ENCODE results near the gene DYNLT4.
"Not testable (repeated sequence)": the region's sequence is repeated elsewhere in the genome, so short reads cannot be mapped to it uniquely, and the experiment has no call there.

Gene DYNLT4

DNA sequence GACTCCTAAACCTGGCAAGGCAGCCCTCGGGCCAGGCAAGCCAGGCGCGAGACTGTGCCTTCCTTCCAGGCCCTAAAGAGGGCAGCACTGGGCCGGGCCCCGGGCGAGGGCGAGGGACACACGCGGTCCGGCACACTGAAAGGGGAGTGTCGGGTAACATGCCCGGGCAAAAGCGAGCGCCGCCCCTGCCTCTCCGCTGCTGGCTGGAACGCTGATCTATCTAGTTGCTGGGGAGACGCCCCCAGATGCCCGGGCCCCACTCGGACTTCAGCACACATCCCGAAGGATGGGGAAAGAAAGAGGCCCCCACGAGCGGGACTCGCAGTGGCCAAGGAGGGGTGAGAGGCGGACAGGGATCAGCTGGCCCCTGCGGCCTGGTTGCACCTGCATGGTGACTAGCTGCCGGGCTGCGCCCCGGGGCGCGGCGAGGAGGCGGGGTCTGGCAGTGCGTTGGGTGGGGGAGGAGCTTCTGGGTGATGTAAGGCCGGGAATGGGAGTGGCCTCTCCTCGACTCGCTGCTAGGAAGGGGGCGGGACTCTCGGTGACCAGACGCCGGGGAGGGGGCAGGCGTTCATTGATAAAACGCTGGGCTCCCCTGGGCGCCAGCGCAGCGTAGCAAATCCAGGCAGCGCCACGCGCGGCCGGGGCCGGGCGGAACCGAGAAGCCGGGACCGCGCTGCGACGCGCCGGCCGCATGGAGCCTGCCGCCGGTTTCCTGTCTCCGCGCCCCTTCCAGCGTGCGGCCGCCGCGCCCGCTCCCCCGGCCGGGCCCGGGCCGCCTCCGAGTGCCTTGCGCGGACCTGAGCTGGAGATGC is 7.2 kb downstream of the DYNLT4 start, which contains the start of gene PLK3:
PLK3 (plus strand) TSS at position 608 of the 815 bp plus-strand sequence; CDS start at position 695, 87 bp downstream.
- Histone ChIP-seq H4K20me1 (ENCODE audit: insufficient read depth) (no peaks in the 10 kb centered on the region), H2AFZ (ENCODE audit: low read depth) (peak within 1 kb of the TSS; percentile 92)

DNA sequence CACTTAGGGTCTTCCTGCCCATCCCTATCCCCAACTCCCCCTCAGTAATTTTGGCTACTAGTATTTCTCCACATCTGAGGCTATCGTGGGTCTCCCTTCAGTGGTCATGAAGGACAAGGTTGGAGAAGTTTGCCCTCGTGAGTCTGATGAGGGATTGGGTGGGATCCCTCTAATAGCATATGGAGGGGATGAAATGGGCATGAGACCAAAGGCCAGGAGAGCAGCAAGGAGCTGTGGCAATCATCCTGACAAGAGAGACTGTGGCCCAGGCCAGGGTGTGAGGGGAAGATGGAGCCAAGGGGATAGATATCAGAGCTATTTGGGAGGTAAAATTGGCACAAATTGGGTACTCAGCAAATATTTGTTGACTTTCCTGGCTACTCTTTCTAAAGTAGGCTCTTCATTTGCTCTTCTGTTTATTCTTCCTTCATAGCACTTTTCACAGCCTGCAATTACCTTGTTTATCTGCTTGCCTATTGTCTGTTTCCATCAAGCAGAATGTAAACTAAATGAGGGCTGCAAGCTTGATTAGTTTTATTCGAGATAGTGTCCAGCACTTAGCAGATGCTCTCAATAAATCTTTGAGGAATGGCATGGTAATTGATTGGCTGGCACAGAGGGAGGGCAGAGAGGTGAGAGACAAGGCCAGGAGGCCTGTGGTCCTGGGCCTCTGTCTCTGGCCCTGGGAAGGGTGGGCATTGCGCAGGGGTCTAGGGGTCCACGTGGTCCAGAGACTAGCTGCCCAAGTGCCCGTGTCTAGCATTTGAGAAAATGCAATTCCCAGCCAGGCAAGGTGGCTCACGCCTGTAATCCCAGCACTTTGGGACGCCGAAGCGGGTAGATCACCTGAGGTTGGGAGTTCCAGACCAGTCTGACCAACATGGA is 8.4 kb downstream of the DYNLT4 start:
- peaks cover 12% of the 10 kb centered on the region for H3K79me2 ChIP-seq (ENCODE audit: insufficient read depth, low read depth)
- H3K4me2 ChIP-seq = peak overlapping the region; percentile 31; the same call in 1 of the 2 replicates
- H4K20me1 ChIP-seq (ENCODE audit: insufficient read depth) = no peaks in the 10 kb centered on the region
- no peak overlapping the region for H3K4me3 ChIP-seq (IDR thresholded peaks at IDR 0.05; ENCODE audit: insufficient read depth, low read depth, low read length)
- H3K27me3 ChIP-seq (ENCODE audit: insufficient read depth, low read depth) = no peaks in the 10 kb centered on the region
- H3K9ac ChIP-seq = peak overlapping the region; percentile 91; the same call in 1 of the 2 replicates
- H3K36me3 ChIP-seq (ENCODE audit: insufficient read depth) = no peaks in the 10 kb centered on the region
- peaks cover 21% of the 10 kb centered on the region for H3K4me1 ChIP-seq (ENCODE audit: low read depth, poor library complexity, severe bottlenecking)
- H2AFZ ChIP-seq (ENCODE audit: low read depth) = peak overlapping the region; percentile 92
- H3K27ac ChIP-seq = peak overlapping the region; percentile 56
- TF ChIP-seq, protein P1, sequence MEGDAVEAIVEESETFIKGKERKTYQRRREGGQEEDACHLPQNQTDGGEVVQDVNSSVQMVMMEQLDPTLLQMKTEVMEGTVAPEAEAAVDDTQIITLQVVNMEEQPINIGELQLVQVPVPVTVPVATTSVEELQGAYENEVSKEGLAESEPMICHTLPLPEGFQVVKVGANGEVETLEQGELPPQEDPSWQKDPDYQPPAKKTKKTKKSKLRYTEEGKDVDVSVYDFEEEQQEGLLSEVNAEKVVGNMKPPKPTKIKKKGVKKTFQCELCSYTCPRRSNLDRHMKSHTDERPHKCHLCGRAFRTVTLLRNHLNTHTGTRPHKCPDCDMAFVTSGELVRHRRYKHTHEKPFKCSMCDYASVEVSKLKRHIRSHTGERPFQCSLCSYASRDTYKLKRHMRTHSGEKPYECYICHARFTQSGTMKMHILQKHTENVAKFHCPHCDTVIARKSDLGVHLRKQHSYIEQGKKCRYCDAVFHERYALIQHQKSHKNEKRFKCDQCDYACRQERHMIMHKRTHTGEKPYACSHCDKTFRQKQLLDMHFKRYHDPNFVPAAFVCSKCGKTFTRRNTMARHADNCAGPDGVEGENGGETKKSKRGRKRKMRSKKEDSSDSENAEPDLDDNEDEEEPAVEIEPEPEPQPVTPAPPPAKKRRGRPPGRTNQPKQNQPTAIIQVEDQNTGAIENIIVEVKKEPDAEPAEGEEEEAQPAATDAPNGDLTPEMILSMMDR (conservative IDR thresholded peaks at IDR 0.05; ENCODE audit: low read depth, low read length) = no peak

More for the DNA sequence above, 7.2 kb downstream of the DYNLT4 start, which contains the start of gene PLK3:
- H3K79me2 ChIP-seq (ENCODE audit: insufficient read depth, low read depth) = peaks cover 12% of the 10 kb centered on the region
- H3K27ac ChIP-seq = peak within 1 kb of the TSS; percentile 56
- no peaks in the 10 kb centered on the region for H3K36me3 ChIP-seq (ENCODE audit: insufficient read depth)
- TF ChIP-seq, protein P1 (conservative IDR thresholded peaks at IDR 0.05; ENCODE audit: low read depth, low read length) = peak; percentile 74
- no peaks in the 10 kb centered on the region for H3K27me3 ChIP-seq (ENCODE audit: insufficient read depth, low read depth)
- peak within 1 kb of the TSS; percentile 27 for H3K4me3 ChIP-seq (IDR thresholded peaks at IDR 0.05; ENCODE audit: insufficient read depth, low read depth, low read length)
- H3K9ac ChIP-seq = peak within 1 kb of the TSS; percentile 91
- H3K4me2 ChIP-seq = peak within 1 kb of the TSS; percentile 86
- H3K4me1 ChIP-seq (ENCODE audit: low read depth, poor library complexity, severe bottlenecking) = peaks cover 21% of the 10 kb centered on the region

DNA sequence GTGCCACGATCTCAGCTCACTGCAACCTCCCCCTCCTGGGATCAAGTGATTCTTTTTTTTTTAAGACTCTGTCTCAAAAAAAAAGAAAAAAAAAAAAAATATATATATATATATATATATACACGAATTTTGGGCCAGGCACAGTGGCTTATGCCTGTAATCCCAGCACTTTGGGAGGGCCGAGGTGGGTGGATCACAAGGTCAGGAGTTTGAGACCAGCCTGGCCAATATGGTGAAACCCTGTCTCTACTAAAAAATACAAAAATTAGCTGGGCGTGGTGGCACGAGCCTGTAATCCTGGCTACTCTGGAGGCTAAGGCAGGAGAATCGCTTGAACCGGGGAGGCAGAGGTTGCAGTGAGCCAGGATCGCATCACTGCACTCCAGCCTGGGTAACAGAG is 9.3 kb downstream of the DYNLT4 start:
- peaks cover 21% of the 10 kb centered on the region for H3K4me1 ChIP-seq (ENCODE audit: low read depth, poor library complexity, severe bottlenecking)
- H3K27ac ChIP-seq = not testable (repeated sequence)
- peak overlapping the region; percentile 92; the same call in 1 of the 2 replicates for H2AFZ ChIP-seq (ENCODE audit: low read depth)

DNA sequence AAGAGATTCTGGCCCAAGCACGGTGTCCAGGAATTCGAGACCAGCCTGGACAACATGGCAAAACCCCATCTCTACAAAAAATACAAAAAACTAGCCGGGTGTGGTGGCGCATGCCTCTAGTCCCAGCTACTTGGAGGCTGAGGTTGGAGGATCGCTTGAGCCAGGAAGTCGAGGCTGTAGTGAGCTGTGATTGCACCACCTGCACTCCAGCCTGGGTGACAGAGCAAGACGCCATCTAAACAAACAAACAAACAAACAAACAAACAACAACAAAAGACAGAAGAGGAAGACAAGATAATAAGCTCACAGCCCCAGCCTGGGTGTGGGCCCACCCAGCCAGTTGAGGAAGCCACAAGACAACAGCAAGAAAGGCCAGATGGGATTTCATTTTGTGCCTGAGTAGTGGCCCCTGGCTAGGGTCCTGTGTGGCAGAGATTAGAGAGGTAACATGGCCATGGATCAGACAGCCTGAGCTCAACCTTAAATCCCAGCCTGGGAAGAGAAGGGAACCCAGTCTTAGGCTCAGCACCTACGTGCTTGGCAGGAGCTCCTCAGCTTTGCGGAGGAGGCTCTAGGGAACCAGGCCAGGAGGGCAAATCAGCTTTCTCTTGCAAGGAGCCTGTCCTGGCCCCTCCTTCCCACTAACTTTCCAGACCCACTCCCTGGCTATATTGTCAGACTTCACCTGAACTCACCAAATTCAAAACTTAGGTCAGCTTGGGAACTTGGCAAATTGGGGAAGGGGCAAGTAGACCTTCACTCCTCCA is 14.2 kb downstream of the DYNLT4 start:
- Histone ChIP-seq H3K27me3 (ENCODE audit: insufficient read depth, low read depth) (no peaks in the 10 kb centered on the region), H3K36me3 (ENCODE audit: insufficient read depth) (no peaks in the 10 kb centered on the region), H3K27ac (no peak overlapping the region), H3K79me2 (ENCODE audit: insufficient read depth, low read depth) (no peaks in the 10 kb centered on the region), H3K4me1 (ENCODE audit: low read depth, poor library complexity, severe bottlenecking) (no peaks in the 10 kb centered on the region), H3K4me2 (no peak overlapping the region), H3K9ac (no peak overlapping the region), H4K20me1 (ENCODE audit: insufficient read depth) (no peaks in the 10 kb centered on the region), H2AFZ (ENCODE audit: low read depth) (no peak overlapping the region), H3K4me3 (IDR thresholded peaks at IDR 0.05; ENCODE audit: insufficient read depth, low read depth, low read length) (no peak overlapping the region)
- TF ChIP-seq, protein P1 (conservative IDR thresholded peaks at IDR 0.05; ENCODE audit: low read depth, low read length) = no peak

More for the DNA sequence above, 9.3 kb downstream of the DYNLT4 start:
- H4K20me1 ChIP-seq (ENCODE audit: insufficient read depth); H3K27me3 ChIP-seq (ENCODE audit: insufficient read depth, low read depth); H3K4me3 ChIP-seq (IDR thresholded peaks at IDR 0.05; ENCODE audit: insufficient read depth, low read depth, low read length); H3K79me2 ChIP-seq (ENCODE audit: insufficient read depth, low read depth); H3K4me2 ChIP-seq; H3K36me3 ChIP-seq (ENCODE audit: insufficient read depth); H3K9ac ChIP-seq: not testable (repeated sequence)
